NCI-H2171 (cell line): ENCODE measurements around the gene TRAK1.
"Not testable (repeated sequence)": the region's sequence is repeated elsewhere in the genome, so short reads cannot be mapped to it uniquely, and the experiment has no call there.

Experiments
- DNase-seq: peaks from one replicate; lab custom pipeline; 2025; lab: John Stamatoyannopoulos, UW

Gene TRAK1

GRCh38 chr3:42098171-42098570 is 7.0 kb downstream of the TRAK1 start:
- DNase-seq = no peak

DNA sequence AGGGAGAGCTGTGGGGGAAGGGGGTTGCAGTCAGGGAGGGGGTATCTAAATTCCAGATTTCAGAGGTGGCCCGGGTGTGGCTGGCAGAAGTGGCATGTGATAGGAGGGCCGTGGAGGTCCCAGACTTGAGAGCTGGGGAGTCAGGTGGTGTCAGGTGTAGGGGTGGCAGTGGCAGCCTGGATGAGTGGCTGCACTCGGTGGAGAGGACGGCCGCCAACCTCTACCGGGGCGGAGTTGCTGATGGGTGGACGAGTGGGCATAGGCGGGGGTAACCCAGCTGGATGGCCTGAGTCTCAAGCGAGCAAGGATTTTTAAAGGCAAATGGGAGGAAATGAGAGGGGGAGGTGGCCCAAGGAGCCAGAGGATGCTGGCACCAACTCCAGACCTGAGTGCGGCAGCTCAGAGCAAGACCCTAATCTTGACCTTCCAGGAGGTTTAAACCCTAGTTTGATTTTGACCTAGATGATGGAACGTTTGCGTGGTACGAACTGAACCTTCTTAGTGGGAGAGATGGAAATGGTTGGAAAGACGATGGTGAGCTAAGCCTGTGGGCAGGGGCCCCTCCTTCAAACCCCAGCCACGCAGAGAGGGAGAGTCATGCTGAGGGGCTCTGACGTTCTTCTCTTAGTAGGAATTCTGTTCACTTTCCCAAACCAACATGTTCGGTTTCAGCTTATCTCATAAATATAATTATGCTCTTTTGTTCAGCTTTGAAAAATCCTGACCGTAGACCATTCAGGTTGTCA is 8.0 kb downstream of the TRAK1 start:
- no peak for DNase-seq

- no peak for DNase-seq
These were observed 9.9 kb downstream of the TRAK1 start for GRCh38 chr3:42101048-42101447.

GRCh38 chr3:42101481-42101880 is 10.3 kb downstream of the TRAK1 start:
- no peak for DNase-seq

DNA sequence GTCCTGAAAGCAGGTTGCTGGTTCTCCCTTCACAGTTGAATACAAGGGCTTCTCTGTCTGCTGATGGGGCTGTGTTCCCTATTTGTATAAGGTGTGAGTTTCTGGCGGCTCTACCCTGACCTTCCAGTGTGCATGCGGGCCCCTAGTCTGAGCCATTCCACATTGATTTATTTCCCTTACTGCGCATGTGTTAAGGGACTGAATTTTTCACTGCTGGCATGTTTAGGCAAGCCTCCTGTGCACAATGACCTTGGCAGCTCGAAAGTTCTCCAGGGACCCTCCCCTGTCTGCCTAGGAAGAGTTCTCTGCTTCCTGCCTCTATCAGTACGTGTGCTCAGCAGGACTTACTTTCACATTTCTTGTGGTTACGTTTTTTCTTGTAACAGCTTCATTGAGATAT is 11.4 kb downstream of the TRAK1 start:
- DNase-seq = no peak

DNA sequence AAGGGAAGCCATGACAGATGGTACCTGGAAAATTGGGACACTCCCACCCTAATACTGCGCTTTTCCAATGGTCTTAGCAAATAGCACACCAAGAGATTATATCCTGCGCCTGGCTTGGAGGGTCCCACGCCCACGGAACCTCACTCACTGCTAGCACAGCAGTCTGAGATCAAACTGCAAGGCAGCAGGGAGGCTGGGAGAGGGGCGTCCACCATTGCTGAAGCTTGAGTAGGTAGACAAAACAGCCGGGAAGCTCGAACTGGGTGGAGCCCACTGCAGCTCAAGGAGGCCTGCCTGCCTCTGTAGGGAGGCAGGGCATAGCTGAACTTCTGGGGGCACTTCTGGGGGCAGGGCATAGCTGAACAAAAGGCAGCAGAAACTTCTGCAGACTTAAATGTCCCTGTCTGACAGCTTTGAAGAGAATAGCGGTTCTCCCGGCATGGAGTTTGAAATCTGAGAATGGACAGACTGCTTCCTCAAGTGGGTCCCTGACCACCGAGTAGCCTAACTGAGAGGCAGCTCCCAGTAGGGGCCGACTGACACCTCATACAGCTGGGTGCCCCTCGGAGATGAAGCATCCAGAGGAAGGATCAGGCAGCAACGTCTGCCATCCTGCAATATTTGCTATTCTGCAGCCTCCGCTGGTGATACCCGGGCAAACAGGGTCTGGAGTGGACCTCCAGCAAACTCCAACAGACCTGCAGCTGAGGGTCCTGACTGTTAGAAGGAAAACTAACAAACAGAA is 12.9 kb downstream of the TRAK1 start:
- DNase-seq = not testable (repeated sequence)

- not testable (repeated sequence) for DNase-seq
These were observed 14.8 kb downstream of the TRAK1 start for GRCh38 chr3:42105994-42106393.

GRCh38 chr3:42106646-42107045 is 15.5 kb downstream of the TRAK1 start:
- no peak for DNase-seq

DNA sequence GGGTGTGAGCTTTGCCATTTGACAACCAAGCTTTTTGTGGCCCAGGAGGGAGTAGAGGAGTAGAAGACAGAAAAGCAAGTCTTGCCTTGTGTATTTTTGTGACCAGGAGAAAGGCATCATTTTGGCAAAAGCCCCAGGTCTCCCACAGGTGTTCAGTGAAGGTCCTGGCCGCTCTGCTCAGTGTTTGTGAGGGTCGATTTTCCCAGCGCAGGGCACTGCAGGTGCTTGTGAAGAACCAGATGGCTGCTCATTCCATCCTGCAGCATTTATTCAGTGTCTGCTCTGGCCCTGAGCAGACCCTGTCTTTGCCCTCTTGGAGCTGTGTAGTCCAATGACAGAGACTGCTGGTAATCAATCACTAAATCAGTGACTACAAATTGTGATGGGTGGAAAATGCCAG is 19.5 kb downstream of the TRAK1 start:
- DNase-seq = no peak

GRCh38 chr3:42114130-42114725 is 23.1 kb downstream of the TRAK1 start:
- DNase-seq = no peak

- DNase-seq = no peak
These were observed 24.1 kb downstream of the TRAK1 start for GRCh38 chr3:42115215-42115614.

DNA sequence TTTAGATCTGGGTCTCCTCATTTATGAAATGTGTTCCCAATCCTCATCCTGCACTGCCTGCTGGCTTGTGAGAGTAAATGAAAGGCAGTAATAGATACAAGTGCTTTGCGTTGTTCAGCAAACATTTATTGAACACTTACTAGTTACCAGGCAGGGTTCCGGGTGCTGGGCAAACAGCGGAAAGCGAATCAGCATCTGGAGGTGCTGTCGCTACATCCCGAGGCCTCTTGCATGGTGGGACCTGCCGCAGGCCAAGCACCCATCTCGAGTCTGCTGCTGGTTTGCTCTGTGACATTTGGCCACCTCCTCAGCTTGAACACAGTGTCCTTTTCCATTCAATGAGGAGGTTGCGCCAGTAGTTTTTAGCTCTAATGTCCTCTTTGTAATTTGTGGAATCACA is 24.8 kb downstream of the TRAK1 start:
- no peak for DNase-seq

- no peak for DNase-seq
These were observed 25.3 kb downstream of the TRAK1 start for GRCh38 chr3:42116466-42116865.

DNA sequence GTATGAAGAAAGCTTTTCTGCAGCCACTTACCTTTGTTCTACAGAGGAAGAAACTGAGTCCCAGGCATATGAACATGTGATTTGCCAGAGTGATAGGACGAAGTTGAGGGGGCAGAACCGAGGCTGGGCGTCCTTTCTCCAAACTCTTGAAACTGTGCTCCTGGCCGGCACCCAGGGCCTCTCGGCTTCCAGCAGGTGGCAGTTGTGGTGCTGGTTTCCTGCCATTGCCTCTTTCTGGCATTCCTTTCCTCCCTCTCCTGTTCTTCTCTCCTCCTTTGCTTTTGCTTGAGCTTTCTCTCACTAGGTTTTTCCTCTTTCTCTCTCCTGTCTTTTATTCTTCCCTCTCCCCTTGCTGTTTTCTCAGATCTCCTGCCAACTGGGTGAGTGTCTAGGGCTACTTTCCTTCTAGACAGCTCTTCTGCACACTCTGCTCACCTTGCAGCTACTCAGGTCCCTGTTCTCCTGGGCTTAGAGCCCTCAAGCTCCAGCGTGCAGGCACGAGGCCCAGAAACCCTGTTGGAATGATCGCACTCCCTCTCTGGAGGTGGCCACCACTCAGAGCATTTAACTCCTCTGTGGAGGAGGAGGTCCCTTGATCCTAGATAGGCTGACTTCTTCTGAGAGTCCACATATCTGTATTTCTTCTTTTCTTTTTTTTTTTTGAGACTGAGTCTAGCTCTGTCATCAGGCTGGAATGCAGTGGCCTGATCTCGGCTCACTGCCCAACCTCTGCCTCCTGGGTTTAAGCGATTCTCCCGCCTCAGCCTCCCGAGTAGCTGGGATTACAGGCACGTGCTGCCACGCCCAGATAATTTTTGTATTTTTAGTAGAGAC is 26.2 kb downstream of the TRAK1 start:
- DNase-seq = no peak

DNA sequence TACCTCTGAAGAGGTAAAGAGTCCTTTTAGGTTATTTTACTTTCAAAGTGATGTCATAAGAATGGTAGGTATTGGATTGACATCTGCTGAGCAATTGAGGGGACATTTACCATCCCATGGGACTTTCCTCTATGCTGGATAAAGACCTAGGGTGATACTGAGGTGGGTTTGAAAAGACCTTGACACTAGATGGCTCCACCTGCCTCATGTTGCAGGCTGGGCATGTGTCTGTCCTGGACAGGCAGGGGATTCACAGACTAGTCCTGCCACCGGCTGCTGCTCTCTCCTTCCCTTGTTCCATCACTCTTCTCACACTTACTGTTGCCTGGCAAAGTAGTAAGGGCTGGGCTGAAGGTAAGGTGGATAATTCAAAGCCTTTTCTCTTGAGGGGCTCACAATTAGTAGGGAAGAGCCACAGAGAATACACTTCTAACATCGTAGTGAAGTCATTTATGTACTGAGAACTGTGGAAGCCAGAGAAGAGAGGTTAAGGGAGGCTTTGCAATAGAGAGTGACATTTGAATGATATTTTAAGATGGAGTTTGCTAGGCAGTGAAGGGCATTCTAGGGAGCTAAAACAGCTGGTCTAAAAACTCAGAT is 27.7 kb downstream of the TRAK1 start:
- DNase-seq = no peak

GRCh38 chr3:42119561-42120355 is 28.6 kb downstream of the TRAK1 start:
- DNase-seq = no peak

DNA sequence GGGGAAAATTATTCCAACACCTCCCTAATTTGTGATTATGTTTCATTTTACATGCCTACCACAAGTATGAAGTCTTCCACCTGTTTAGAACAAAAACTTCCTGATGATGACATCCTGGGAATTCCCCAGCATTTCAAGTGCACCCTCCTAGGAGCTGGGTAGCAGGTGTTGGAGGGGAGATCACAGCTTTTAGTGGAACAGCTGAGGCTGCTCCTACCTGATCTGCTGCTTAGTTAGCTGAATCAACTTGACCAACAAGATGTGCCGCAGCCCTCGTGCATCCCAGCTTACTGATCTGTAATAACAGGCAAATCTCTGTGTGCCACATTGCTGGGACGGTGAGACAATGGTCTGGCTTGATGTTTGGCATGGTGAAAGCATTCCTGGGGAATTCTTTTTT is 29.7 kb downstream of the TRAK1 start:
- DNase-seq = no peak

- no peak for DNase-seq
These were observed 31.3 kb downstream of the TRAK1 start for GRCh38 chr3:42122261-42123011.

DNA sequence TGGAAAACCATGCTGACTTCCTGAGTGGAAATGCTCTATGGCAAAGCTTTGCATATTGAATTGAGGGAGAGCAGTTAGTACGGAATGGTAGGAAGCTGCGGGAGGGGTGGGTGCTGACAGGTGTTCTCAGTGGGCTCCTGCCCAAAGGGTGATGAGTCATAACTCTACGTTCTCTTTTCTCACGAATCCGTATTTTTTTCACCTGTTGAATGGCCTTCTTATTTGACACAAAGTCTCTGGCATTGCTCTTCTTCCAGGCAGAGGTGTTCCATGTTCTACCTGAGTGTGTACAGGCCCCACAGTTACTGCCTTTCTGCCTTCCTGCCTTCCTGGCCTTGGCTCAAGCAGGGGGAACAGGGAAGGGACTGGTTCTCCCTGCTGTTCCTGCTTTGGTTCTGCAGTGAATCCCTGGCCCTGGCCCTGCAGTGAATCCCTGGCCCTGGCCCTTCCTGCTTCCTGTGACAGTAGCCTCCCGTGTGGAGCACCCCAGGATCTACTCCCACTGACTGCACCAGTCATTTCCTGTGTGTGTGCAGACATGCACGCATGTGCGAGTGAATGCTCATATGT is 31.9 kb downstream of the TRAK1 start:
- no peak for DNase-seq
